KOPT-K1 (cell line): ENCODE measurements around the gene PPP6R3.

Experiments used
- H3K27ac ChIP-seq: fragments of 200-600 bp; sonication (generic); 2 replicates; pipeline ENCODE4 v1.5.1; 2016; ENCODE audit warnings: antibody characterized with exemption, mild to moderate bottlenecking, low read depth, low read length; ENCODE audit not compliant: poor library complexity, severe bottlenecking
- H3K36me3 ChIP-seq: fragments of 200-600 bp; sonication (generic); 2 replicates; pipeline ENCODE4 v1.5.1; 2017; ENCODE audit warnings: antibody characterized with exemption, mild to moderate bottlenecking, low read length, moderate library complexity; ENCODE audit not compliant: insufficient read depth
- H3K9me3 ChIP-seq: fragments of 200-600 bp; sonication (generic); 2 replicates; pipeline ENCODE4 v1.5.1; 2017; ENCODE audit warnings: antibody characterized with exemption, low read length, mild to moderate bottlenecking; ENCODE audit not compliant: insufficient read depth, poor library complexity, severe bottlenecking

Gene PPP6R3

GRCh38 chr11:68582416-68583040 lies 122.0 kb downstream of the PPP6R3 start:
- Histone ChIP-seq H3K9me3 (no peaks in the 10 kb centered on the region), H3K36me3 (peaks cover 97% of the 10 kb centered on the region), H3K27ac (no peak overlapping the region)

- H3K27ac ChIP-seq = no peak overlapping the region
- H3K9me3 ChIP-seq = no peaks in the 10 kb centered on the region
- peaks cover 97% of the 10 kb centered on the region for H3K36me3 ChIP-seq
Observed at GRCh38 chr11:68583041-68583446, 122.5 kb downstream of the PPP6R3 start.

GRCh38 chr11:68584097-68584496 lies 123.5 kb downstream of the PPP6R3 start:
- Histone ChIP-seq H3K27ac (no peak overlapping the region), H3K36me3 (peaks cover 97% of the 10 kb centered on the region), H3K9me3 (no peaks in the 10 kb centered on the region)

GRCh38 chr11:68584991-68585524 lies 124.5 kb downstream of the PPP6R3 start:
- Histone ChIP-seq H3K27ac (no peak overlapping the region), H3K36me3 (peaks cover 97% of the 10 kb centered on the region), H3K9me3 (no peaks in the 10 kb centered on the region)

GRCh38 chr11:68589547-68590216 lies 129.1 kb downstream of the PPP6R3 start:
- Histone ChIP-seq H3K36me3 (peaks cover 99% of the 10 kb centered on the region), H3K9me3 (no peaks in the 10 kb centered on the region), H3K27ac (no peak overlapping the region)

GRCh38 chr11:68591719-68592118 lies 131.2 kb downstream of the PPP6R3 start:
- H3K9me3 ChIP-seq = no peaks in the 10 kb centered on the region
- peaks cover 97% of the 10 kb centered on the region for H3K36me3 ChIP-seq
- H3K27ac ChIP-seq = no peak overlapping the region

GRCh38 chr11:68593441-68593840 lies 132.9 kb downstream of the PPP6R3 start:
- Histone ChIP-seq H3K9me3 (no peaks in the 10 kb centered on the region), H3K27ac (no peak overlapping the region), H3K36me3 (peaks cover 97% of the 10 kb centered on the region)

- peaks cover 97% of the 10 kb centered on the region for H3K36me3 ChIP-seq
- no peaks in the 10 kb centered on the region for H3K9me3 ChIP-seq
Observed at GRCh38 chr11:68594123-68594522, 133.6 kb downstream of the PPP6R3 start.

GRCh38 chr11:68596231-68596630 lies 135.7 kb downstream of the PPP6R3 start:
- Histone ChIP-seq H3K27ac (no peak overlapping the region), H3K9me3 (no peaks in the 10 kb centered on the region), H3K36me3 (peaks cover 97% of the 10 kb centered on the region)

More at GRCh38 chr11:68594123-68594522, 133.6 kb downstream of the PPP6R3 start:
- no peak overlapping the region for H3K27ac ChIP-seq

GRCh38 chr11:68598816-68599653 lies 138.5 kb downstream of the PPP6R3 start:
- peaks cover 97% of the 10 kb centered on the region for H3K36me3 ChIP-seq

GRCh38 chr11:68601147-68601546 lies 140.6 kb downstream of the PPP6R3 start:
- Histone ChIP-seq H3K9me3 (no peaks in the 10 kb centered on the region), H3K27ac (no peak overlapping the region), H3K36me3 (peaks cover 100% of the 10 kb centered on the region)

More at GRCh38 chr11:68598816-68599653, 138.5 kb downstream of the PPP6R3 start:
- Histone ChIP-seq H3K9me3 (no peaks in the 10 kb centered on the region), H3K27ac (no peak overlapping the region)

- Histone ChIP-seq H3K9me3 (no peaks in the 10 kb centered on the region), H3K27ac (no peak overlapping the region), H3K36me3 (peaks cover 100% of the 10 kb centered on the region)
Observed at GRCh38 chr11:68609761-68610160, 149.2 kb downstream of the PPP6R3 start.

- H3K9me3 ChIP-seq = no peaks in the 10 kb centered on the region
- peaks cover 100% of the 10 kb centered on the region for H3K36me3 ChIP-seq
- H3K27ac ChIP-seq = no peak overlapping the region
Observed at GRCh38 chr11:68610452-68611116, 150.0 kb downstream of the PPP6R3 start.

- H3K27ac ChIP-seq = no peak overlapping the region
- peaks cover 60% of the 10 kb centered on the region for H3K36me3 ChIP-seq
- H3K9me3 ChIP-seq = no peaks in the 10 kb centered on the region
Observed at GRCh38 chr11:68615657-68616056, 155.1 kb downstream of the PPP6R3 start.
